Activated naive CD4-positive, alpha-beta T cell (primary cell): ENCODE results near the gene ARID4B.
"Not testable (repeated sequence)": the region's sequence is repeated elsewhere in the genome, so short reads cannot be mapped to it uniquely, and the experiment has no call there.

Source experiments
- DNase-seq, 4 experiments: peaks; one replicate each; lab custom pipeline; 2025; lab: John Stamatoyannopoulos, UW

Gene ARID4B

GRCh38 chr1:235268379-235269125 is 59.4 kb downstream of the ARID4B start:
- DNase-seq: no peak

DNA sequence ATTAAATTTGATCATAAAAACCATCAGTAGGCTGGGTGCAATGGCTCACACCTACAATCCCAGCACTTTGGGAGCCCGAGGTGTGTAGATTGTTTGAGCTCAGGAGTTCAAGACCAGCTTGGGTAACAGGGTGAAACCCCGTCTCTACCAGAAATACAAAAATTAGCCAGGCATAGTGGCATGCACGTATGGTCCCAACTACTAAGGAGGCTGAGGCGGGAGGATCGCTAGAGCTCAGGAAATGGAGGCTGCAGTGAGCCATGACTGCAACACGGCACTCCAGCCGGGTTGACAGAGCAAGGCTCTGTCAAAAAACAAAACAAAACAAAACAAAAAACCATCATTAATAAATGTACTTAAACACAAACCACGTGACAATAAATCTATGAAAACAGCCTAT is 61.0 kb downstream of the ARID4B start:
- DNase-seq: no peak

DNA sequence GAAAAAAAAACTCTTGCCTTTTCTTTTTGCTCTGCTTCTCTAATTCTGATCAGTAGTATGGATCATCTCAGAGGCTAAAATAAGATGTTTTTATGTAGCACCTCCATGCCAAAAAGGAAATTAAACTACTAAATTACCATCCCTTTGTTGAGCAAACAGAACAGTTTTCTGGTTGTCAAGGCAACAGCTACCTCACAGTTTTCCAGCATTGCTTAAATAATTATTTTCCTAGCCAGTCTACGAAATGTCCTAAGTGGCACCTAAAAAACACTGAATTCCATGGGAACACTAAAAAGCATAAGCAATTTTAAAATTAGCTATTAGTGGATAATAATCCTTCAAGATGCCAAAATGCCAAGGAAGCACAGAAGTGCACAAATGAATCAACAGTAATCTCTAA is 61.7 kb downstream of the ARID4B start:
- no peak for DNase-seq

DNA sequence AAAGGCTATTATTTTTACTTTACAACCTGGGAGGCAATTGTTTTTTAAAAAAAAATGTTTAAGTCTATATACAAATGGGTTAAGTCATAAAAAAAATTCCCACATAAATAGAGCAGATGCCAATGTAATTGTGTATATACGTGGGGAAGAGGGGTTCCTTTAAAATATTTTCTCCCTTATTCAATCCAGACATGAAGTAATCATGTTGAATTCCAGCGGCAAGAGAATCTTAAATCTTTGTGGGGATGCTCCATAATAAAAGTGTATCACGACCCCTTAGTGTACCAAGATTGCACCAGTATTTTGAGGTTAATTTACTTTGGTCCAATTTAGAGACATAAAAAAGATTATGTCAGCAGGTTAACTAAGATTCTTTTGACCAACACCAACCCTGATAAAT is 62.1 kb downstream of the ARID4B start:
- no peak for DNase-seq

DNA sequence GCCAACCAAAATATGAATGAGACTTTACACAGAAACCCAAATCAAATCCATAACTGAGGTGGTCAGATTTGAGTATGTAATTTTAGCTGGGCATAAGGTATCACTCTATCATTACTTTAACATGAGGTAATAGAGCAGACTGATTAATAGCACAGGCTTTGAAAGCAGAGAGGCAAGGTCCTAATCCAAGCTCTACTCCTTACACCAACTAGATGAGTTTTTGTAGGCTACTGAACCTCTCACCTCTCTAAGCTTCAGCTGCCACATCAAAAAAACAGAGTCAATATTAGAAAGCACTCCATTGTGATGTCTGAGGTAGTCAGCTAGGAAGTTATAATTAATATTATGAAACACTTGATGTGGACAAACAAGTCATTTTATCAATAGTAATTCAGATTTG is 63.7 kb downstream of the ARID4B start:
- no peak for DNase-seq

GRCh38 chr1:235262539-235262938 is 65.4 kb downstream of the ARID4B start:
- no peak for DNase-seq

GRCh38 chr1:235261243-235261642 is 66.7 kb downstream of the ARID4B start:
- no peak for DNase-seq

GRCh38 chr1:235259133-235259778 is 68.7 kb downstream of the ARID4B start:
- DNase-seq: no peak

- not testable (repeated sequence) for DNase-seq
Measured at GRCh38 chr1:235258068-235258467, 69.9 kb downstream of the ARID4B start.

DNA sequence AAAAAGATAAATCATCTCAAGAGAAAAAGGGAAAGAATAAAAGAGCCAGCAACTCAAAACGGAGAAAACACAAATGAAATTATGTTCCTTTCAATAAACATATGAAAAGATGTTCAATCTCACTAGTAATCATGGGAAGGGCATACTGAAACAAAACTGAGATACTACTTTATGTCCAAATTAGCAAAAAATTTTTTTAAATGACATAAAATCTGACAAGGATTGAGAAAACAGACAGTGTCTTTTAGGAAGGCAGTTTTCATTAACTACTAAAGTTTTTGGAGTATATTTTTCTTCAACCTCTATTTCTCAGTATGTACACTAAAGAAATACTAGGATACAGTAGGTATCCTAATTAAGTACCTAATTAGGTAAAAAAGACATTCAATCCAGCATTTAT is 73.3 kb downstream of the ARID4B start:
- DNase-seq: no peak

DNA sequence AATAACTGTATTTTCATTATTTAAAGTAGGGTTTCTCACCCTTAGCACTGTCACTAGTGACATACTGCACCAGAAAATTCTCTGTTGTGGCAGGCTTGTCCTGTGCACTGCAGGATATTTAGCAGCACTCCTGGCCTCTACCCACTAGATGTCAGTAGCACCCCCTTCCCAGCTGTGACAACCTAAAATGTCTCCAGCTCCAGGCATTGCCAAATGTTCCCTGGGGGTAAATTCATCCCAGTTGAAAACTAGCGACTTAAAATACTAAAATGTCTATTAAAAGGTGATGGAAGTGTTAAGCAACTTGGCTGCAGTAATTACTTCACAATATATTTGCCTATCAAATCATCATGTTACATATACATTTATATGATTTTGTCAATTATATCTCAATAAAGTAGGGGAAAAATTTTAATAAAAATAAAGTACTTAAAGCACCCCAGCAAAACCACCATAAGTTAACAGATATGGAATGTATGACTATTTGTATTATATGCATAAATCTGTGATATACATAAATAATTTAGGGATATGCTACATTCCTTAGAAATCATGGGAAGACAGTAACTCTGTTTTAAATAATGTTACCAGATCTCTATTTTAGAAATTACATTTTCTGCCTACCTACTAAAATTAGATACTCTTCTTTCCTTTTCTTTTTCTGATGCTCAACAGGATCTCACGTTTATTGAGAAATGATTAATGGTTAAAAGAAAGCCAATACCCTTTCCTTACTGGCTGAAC is 74.6 kb downstream of the ARID4B start:
- peak in 2 of 4 experiments; percentile 34 to 41 for DNase-seq

- DNase-seq: no peak
Measured at GRCh38 chr1:235250430-235250829, 77.5 kb downstream of the ARID4B start.

DNA sequence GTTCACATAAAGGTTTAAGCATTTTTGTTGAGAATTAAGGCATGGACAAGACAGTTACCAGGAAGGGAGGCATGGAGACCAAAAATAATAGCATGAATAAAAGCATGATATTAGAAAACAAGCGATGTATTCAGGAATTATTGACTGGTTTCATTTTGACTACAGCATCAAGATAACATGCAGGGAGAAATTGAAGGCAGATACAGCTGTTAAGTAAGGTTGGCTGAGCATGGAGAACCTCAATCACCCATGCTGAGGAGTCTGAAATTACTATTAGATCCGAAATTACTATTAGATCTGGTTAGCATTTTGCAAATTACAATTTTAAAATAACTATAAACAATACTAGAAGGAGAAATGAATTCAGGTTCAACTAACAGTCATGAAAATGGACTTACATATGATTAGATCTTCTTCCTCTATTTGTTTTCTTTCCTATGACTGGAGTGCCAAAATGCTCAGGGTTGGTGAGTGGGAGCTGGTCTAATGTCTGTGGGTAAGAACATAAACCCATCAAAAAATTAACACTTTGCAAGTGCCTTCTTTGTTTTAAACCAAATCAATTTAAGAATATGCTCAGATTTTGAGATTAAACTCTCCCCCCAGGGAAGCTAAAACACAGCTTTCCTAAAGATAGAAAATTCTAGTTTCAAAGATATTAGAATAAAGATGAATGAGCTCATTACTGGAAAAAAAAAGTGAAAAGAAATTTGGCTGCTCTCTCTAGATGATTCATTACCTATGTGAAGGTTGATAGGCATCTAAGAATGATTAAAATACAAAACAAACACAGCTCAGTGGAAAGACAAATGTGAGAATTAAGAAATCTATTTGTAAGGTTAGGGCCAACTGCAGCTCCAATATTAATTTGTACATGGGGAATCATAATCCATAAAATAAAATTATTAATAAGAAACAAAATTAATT is 81.7 kb downstream of the ARID4B start:
- DNase-seq: no peak

DNA sequence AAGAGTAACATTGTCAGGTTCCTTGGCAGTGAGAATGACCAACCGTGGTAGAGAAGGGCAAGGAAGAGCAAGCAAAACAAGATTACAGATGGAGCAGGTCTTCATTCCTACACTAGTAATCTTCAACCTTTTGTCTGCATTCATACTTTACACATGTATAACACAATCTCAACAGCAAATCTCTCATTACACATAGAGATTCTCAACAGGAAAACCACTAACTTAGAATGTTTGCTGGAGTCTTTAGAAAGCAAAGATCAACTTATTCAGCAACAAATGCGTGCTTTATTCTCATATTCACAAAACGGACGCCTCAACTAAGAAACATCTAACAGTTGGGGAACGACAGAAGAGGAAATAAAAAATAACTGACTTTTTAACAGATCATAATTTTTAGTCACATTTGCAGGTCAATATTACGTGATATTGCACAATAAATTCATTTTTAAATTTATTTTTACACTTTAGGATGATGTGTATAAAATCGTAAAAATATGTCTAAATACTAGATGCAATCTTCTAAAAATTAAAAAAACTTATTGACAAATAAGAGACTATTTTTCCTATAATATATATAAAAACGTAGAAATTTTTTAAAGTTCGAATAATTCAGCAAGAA is 82.9 kb downstream of the ARID4B start:
- no peak for DNase-seq

DNA sequence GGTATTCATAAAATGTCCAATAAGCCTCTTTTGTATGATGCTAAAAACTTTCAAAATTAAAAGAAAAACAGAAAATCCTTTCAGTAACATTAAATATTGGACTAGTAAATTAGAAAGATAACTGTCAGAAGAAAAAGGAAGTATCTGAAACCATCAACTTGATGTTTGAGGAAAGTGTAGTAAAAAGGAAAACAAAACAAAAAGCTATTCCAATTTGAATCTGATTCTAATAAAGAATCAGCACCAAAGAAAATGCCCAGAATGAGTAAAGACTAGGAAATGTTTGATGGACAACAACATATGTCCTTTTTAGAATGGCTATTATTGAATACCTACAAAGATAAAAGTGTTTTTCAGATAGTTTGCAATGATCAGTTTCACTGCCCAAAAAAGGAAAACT is 87.0 kb downstream of the ARID4B start:
- DNase-seq: no peak

DNA sequence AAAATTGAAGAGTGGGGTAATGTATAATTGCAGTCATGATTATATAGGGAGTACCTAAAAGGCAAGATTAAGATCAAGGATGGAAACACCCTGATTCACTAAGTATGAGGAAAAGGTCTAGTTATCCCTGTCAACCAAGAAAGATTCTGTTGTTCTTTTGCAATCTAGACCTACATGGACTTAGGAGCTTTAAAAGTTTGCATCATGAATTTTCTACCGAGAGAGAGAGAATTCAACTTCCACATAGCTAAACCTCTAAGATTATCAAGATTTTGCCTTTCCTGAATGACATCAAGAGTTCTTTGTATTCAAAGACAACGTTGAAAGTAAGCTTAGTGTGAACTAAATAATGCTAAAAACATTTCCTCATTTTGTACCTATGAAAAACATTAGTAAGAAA is 88.1 kb downstream of the ARID4B start:
- DNase-seq: no peak

GRCh38 chr1:235238558-235238957 is 89.4 kb downstream of the ARID4B start:
- DNase-seq: no peak

- DNase-seq: no peak
Measured at GRCh38 chr1:235236128-235236527, 91.9 kb downstream of the ARID4B start.

DNA sequence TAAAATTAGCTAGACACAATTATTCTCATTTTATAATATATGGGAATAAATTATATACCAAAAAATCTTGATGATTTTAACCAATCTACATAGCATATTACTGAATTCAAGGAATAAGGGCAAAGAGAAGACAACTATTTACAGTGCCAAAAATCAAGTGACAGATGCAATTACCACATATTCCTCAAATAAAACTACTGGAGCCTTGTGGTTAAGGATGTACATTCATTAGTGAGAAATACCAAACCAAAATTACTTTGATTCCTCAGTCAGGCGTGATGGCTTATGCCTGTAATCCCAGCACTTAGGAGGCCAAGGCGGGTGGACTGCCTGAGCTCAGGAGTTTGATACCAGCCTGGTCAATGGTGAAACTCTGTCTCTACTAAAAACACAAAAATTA is 98.1 kb downstream of the ARID4B start:
- DNase-seq: no peak

DNA sequence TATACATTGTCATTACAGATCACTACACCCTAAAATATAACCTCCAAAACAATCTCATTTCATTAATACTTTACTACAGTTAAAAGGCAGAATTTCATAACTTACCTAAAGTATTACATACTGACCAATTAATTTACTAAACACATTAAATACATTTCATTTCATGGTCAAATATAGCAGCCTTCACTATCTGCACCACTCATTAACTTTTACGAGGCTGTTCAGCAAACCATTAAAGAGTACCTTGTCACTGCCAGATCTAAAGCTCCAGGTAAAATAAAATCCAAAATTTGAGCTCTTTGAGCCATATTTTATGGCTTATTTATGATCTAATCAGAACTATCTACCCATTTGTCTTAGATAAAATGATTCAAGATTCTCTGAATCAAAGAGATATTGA is 100.6 kb downstream of the ARID4B start:
- DNase-seq: no peak

- DNase-seq: no peak
Measured at GRCh38 chr1:235226933-235227332, 101.0 kb downstream of the ARID4B start.

- no peak for DNase-seq
Measured at GRCh38 chr1:235225299-235225698, 102.7 kb downstream of the ARID4B start.
